Skeletal muscle tissue (tissue), 4 donors: ENCODE measurements around the gene NSMF. TPM values are rescaled to one million over a fixed set of nuclear protein-coding genes. Genes with fewer than 3 reads are reported as not detected.

Source experiments
- H3K27ac ChIP-seq: one replicate; pipeline ENCODE4 v1.7.0; 2013; ENCODE audit warnings: mild to moderate bottlenecking, low read depth, low read length, inconsistent platforms
- H3K27me3 ChIP-seq, 3 donors: one replicate each; pipeline ENCODE4 v1.7.0; 2013; ENCODE audit warnings: low read length in 3 of 3; ENCODE audit not compliant: control insufficient read depth in 3 of 3, insufficient read depth in 3 of 3
- H3K36me3 ChIP-seq, 3 donors: one replicate each; pipeline ENCODE4 v1.7.0; 2013; ENCODE audit warnings: low read length in 3 of 3; ENCODE audit not compliant: control insufficient read depth in 3 of 3, insufficient read depth in 3 of 3
- H3K4me1 ChIP-seq, 3 donors: one replicate each; pipeline ENCODE4 v1.7.0; 2013; ENCODE audit warnings: low read length in 3 of 3, mild to moderate bottlenecking in 3 of 3; ENCODE audit not compliant: control insufficient read depth in 3 of 3, insufficient read depth in 3 of 3
- H3K4me3 ChIP-seq, 3 donors: one replicate each; pipeline ENCODE4 v1.7.0; 2013; ENCODE audit warnings: low read length in 3 of 3
- H3K9ac ChIP-seq, 3 donors: one replicate each; pipeline ENCODE4 v1.7.0; 2013; ENCODE audit warnings: low read length in 3 of 3, mild to moderate bottlenecking in 3 of 3, moderate library complexity in 2 of 3, low read depth in 1 of 3
- H3K9me3 ChIP-seq, 3 donors: one replicate each; pipeline ENCODE4 v1.7.0; 2013; ENCODE audit warnings: low read length in 3 of 3; ENCODE audit not compliant: control insufficient read depth in 3 of 3
- total RNA-seq: library from RNA; depleted of rRNA; stranded (reverse); fragments of >200 nt; gene quantifications from one replicate; pipeline ENCODE4 v1.2.3, GENCODE V29; 2014
- donor health status: Osteomylitis.

Gene NSMF
- total RNA-seq, 1 donor from 2014 or later = 4.2 TPM

DNA sequence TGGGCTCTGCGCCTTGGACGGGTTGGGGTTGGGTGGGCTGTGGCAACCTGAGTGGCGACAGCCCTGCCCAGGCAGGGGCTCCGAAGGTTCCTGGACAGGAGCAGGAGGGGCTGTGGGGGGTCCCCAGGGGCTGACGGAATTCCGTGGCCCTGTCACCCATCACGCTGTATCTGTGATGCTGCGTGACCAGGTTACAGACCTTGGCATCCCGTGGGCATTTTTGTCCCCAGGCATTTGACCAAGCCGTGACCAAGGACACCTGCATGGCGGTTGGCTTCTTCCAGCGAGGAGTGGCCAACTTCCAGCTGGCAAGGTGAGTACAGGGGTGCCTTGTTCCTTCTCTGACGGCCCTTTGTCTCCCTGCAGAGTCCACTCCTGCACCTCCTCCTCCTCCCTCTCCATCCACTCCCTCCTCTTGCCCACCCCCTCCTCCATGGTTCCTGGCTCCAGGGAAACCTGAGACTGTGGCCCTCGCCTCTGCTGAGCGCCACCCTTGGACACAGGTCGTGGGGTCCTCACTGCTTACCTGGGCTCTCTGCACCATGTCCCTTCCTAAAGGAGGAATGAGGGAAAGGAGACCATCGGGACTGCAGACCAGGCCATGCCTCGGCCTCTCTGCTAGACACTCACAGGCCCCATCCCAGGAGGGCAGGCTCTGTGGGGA lies 33.0 kb downstream of the NSMF start:
- Histone ChIP-seq H3K36me3 (no peaks in the 10 kb centered on the region), H3K27me3 (peaks cover 0 to 10% (median 6%) of the 10 kb centered on the region in 3 donors), H3K9me3 (no peaks in the 10 kb centered on the region), H3K27ac (no peak overlapping the region), H3K9ac (peak overlapping the region in 1 of 3 donors; percentile 25), H3K4me1 (peaks cover 13 to 30% (median 20%) of the 10 kb centered on the region in 3 donors), H3K4me3 (no peak overlapping the region)

DNA sequence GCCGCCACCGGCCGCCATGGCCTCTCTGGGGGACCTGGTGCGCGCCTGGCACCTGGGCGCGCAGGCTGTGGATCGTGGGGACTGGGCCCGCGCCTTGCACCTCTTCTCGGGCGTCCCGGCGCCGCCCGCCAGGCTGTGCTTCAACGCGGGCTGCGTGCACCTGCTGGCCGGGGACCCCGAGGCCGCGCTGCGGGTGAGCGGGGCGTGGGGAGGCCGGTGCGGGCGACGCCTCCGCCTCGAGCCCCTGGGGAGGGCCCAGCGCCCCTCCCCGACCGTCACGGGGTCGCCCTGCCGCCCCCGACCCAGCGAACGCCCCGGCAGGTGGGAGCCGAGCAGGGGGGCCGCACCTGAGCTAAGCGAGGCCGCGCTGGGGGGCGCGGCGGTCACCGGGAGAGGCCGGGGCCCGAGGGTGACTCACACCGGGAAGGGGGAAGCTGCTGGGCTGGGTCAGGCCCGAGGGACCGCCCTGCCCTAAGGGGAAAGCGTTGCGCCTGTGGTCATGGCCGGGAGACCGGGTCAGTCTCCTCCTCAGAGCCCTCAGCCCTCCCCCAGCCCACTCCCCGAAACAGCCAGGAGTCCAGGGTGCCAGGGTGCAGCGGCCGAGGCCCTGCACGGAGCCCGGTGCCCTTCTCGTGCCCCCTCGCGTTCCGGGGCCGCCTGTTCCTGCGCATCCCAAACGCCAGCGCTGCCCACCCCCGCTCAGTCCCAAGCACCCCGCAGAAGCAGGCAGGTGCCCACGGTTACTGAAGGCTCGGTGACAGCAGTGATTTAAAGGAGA lies 35.4 kb downstream of the NSMF start:
- Histone ChIP-seq H3K4me1 (peaks cover 13 to 24% (median 17%) of the 10 kb centered on the region in 3 donors), H3K36me3 (no peaks in the 10 kb centered on the region), H3K27ac (peak overlapping the region; percentile 51), H3K4me3 (peak overlapping the region; percentile 54 to 76 (median 70)), H3K9ac (peak overlapping the region; percentile 68 to 87 (median 71)), H3K27me3 (no peaks in the 10 kb centered on the region), H3K9me3 (no peaks in the 10 kb centered on the region)

GRCh38 chr9:137422604-137423513 lies 36.3 kb downstream of the NSMF start, which contains the start of the genes EXD3 and NOXA1:
EXD3 (minus strand) TSS chr9:137423162; CDS start chr9:137395357, 27,805 bp downstream.
NOXA1 (plus strand) TSS chr9:137423393; CDS start chr9:137423530, 137 bp downstream.
- Histone ChIP-seq H3K27ac (peak within 1 kb of the TSS; percentile 51), H3K9ac (peak within 1 kb of the TSS; percentile 73 to 90 (median 83)), H3K4me3 (peak within 1 kb of the TSS; percentile 78 to 87 (median 83)), H3K36me3 (no peaks in the 10 kb centered on the region), H3K4me1 (peaks cover 13 to 24% (median 17%) of the 10 kb centered on the region in 3 donors), H3K27me3 (no peaks in the 10 kb centered on the region), H3K9me3 (no peaks in the 10 kb centered on the region)

GRCh38 chr9:137421838-137422603 lies 37.1 kb downstream of the NSMF start:
- peak overlapping the region; percentile 40 for H3K27ac ChIP-seq

GRCh38 chr9:137417161-137418021 lies 41.7 kb downstream of the NSMF start:
- H3K4me1 ChIP-seq = peaks cover 16 to 21% (median 16%) of the 10 kb centered on the region in 3 donors
- peak overlapping the region in 1 of 3 donors; percentile 60 for H3K9ac ChIP-seq
- no peak overlapping the region for H3K27ac ChIP-seq
- no peaks in the 10 kb centered on the region for H3K27me3 ChIP-seq
- no peaks in the 10 kb centered on the region for H3K36me3 ChIP-seq
- H3K4me3 ChIP-seq = peak overlapping the region in 2 of 3 donors; percentile 36 to 41
- H3K9me3 ChIP-seq = no peaks in the 10 kb centered on the region

More at GRCh38 chr9:137421838-137422603, 37.1 kb downstream of the NSMF start:
- Histone ChIP-seq H3K27me3 (no peaks in the 10 kb centered on the region), H3K9ac (peak overlapping the region; percentile 73 to 90 (median 83)), H3K36me3 (no peaks in the 10 kb centered on the region), H3K4me1 (peaks cover 13 to 24% (median 17%) of the 10 kb centered on the region in 3 donors), H3K9me3 (no peaks in the 10 kb centered on the region), H3K4me3 (peak overlapping the region; percentile 78 to 87 (median 83))

DNA sequence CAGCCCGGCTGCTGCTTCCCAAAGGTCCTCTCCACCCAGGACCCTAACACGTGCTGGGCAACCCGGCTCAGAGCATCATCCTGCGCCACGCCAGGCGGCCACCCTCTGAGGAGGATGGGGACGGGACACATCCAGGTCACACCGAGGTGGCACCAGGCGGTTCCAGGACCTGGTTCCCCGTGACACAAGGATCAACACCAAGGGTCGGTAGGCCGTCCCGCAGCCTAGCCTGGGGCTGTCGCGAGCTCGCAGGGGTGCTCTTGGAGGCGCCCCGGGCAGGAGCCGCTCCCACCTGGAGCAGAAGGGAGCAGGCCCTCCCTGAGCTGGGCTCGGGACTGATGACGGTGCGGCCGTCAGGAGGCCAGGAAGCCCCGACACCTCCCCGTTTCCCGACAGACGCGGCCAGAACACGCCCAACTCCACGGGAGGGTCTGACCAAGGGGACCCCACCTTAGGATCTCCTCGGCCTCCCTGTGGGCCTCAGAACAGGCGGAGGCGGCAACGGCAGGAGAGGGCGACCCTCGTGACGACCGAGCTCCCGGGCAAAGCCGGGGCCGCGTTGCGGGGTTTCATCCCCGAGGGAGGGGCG lies 42.5 kb downstream of the NSMF start:
- no peak overlapping the region for H3K9ac ChIP-seq
- peaks cover 14 to 21% (median 16%) of the 10 kb centered on the region in 3 donors for H3K4me1 ChIP-seq
- H3K4me3 ChIP-seq = no peak overlapping the region
- H3K36me3 ChIP-seq = no peaks in the 10 kb centered on the region
- no peak overlapping the region for H3K27ac ChIP-seq
- no peaks in the 10 kb centered on the region for H3K9me3 ChIP-seq
- H3K27me3 ChIP-seq = no peaks in the 10 kb centered on the region

- Histone ChIP-seq H3K9me3 (no peaks in the 10 kb centered on the region), H3K4me3 (no peak overlapping the region), H3K27me3 (no peaks in the 10 kb centered on the region), H3K27ac (no peak overlapping the region), H3K9ac (no peak overlapping the region), H3K36me3 (no peaks in the 10 kb centered on the region), H3K4me1 (peaks cover 10 to 22% (median 13%) of the 10 kb centered on the region in 3 donors)
Measured at GRCh38 chr9:137416006-137416562, 43.0 kb downstream of the NSMF start.

DNA sequence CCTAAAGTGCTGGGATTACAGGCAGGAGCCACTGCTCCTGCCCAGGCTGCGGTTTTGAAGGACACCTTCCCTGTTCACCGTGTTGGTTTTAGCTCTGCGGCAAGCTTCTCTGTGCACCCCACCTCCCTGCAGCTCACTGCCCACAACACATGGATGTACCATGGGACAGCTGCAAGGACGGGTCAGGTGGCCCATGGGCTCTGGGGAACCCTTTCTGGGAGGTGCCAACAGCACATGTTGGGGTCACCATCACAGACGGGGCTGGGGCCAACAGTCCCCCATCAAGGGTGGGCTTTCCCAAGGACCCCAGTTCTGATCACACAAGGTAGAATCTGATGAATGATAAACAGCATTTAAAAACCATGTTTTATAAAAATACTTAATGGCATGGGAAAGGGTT lies 43.7 kb downstream of the NSMF start:
- Histone ChIP-seq H3K4me1 (peaks cover 10 to 29% (median 17%) of the 10 kb centered on the region in 3 donors), H3K27me3 (no peaks in the 10 kb centered on the region), H3K4me3 (no peak overlapping the region), H3K36me3 (no peaks in the 10 kb centered on the region), H3K9ac (no peak overlapping the region), H3K27ac (no peak overlapping the region), H3K9me3 (no peaks in the 10 kb centered on the region)
